Natural killer cell (primary cell): ENCODE data around the gene SULT1B1. TPM values are rescaled to one million over a fixed set of nuclear protein-coding genes. Genes with fewer than 3 reads are reported as not detected.

ENCODE experiments used
- ATAC-seq, 3 donors: fragments of 150-1000 bp in 2 of 3; fragments of 200-7000 bp in 1 of 3; cut with Tn5 transposase; 1 replicate in 1 of 3; 2 replicates in 2 of 3; pipeline ENCODE4 v1.10.0; 2021; ENCODE audit warnings: mild to moderate bottlenecking in 2 of 3, moderate library complexity in 2 of 3
- DNase-seq, 2 donors: peaks; one replicate each; pipeline versions ENCODE4 v3.0.0 to v3.0.0-alpha.2; 2013 to 2021; ENCODE audit warnings: mixed read lengths in 1 of 2
- H3K27ac ChIP-seq: one replicate; pipeline ENCODE4 v1.5.1; 2013; ENCODE audit warnings: mild to moderate bottlenecking, low read length
- H3K27me3 ChIP-seq: one replicate; pipeline ENCODE4 v1.6.1; 2013; ENCODE audit warnings: low read length; ENCODE audit not compliant: control insufficient read depth, insufficient read depth
- H3K36me3 ChIP-seq: one replicate; pipeline ENCODE4 v1.6.1; 2013; ENCODE audit warnings: low read length; ENCODE audit not compliant: control insufficient read depth, insufficient read depth
- H3K4me1 ChIP-seq: one replicate; pipeline ENCODE4 v1.6.1; 2013; ENCODE audit warnings: low read length; ENCODE audit not compliant: control insufficient read depth, insufficient read depth
- H3K4me3 ChIP-seq: one replicate; pipeline ENCODE4 v1.5.1; 2013; ENCODE audit warnings: low read length
- H3K9me3 ChIP-seq: one replicate; pipeline ENCODE4 v1.6.1; 2013; ENCODE audit warnings: low read length; ENCODE audit not compliant: control insufficient read depth, insufficient read depth
- H3K27ac Mint-ChIP-seq, 2 donors: one replicate each; pipeline ENCODE4 v1.8.0; 2022; ENCODE audit warnings: mild to moderate bottlenecking in 2 of 2, mixed read lengths in 2 of 2, moderate library complexity in 1 of 2
- H3K27me3 Mint-ChIP-seq, 2 donors: one replicate each; pipeline ENCODE4 v1.8.0; 2022; ENCODE audit warnings: low read depth in 2 of 2, mixed read lengths in 2 of 2
- H3K36me3 Mint-ChIP-seq: one replicate; pipeline ENCODE4 v1.8.0; 2022; ENCODE audit warnings: mixed read lengths
- H3K4me1 Mint-ChIP-seq, 2 donors: one replicate each; pipeline ENCODE4 v1.8.0; 2022; ENCODE audit warnings: mixed read lengths in 2 of 2
- H3K4me3 Mint-ChIP-seq: one replicate; pipeline ENCODE4 v1.8.0; 2022; ENCODE audit warnings: mild to moderate bottlenecking, moderate library complexity, mixed read lengths
- H3K9me3 Mint-ChIP-seq, 2 donors: one replicate each; pipeline ENCODE4 v1.8.0; 2022; ENCODE audit warnings: mixed read lengths in 2 of 2
- CTCF ChIP-seq: fragments of 200-600 bp; IDR thresholded peaks from one replicate; pipeline ENCODE4 v1.8.0; 2022; ENCODE audit warnings: antibody characterized with exemption
- WGBS: methylation state at CpG from one replicate; pipeline ENCODE4 v1.1.7; 2013; ENCODE audit warnings: missing lambda C conversion rate; ENCODE audit not compliant: insufficient coverage; 5-methylcytosine and 5-hydroxymethylcytosine counted together
- intact Hi-C: fragments of 100-400 bp; cut with micrococcal nuclease; formaldehyde crosslinking; loops from one replicate; pipeline ENCODE4 v1.14.2; 2022
- total RNA-seq, 4 donors: library from RNA; stranded (reverse); fragments of 120-200 nt in 1 of 4; gene quantifications; one replicate each; pipeline versions ENCODE4 v1.2.3 to v1.2.4, GENCODE V29; 2013 to 2022

Gene SULT1B1
- total RNA-seq, 3 donors from 2014 or later (not counting 1 experiment from before 2014, with no cell fraction given): 11.9 to 24.6 (median 24.5) TPM

GRCh38 chr4:69718396-69719271, 41.8 kb downstream of the SULT1B1 start:
- Histone ChIP-seq H3K4me1 (no peaks in the 10 kb centered on the region), H3K27ac (no peak overlapping the region), H3K4me3 (no peak overlapping the region), H3K36me3 (no peaks in the 10 kb centered on the region), H3K9me3 (no peaks in the 10 kb centered on the region), H3K27me3 (no peaks in the 10 kb centered on the region)
- H3K4me3 Mint-ChIP-seq: no peak overlapping the region
- 60% methylated on average over 1 of the region's 4 CpGs for WGBS
- intact Hi-C loops: no loop called here
- H3K36me3 Mint-ChIP-seq: peaks cover 7% of the 10 kb centered on the region
- TF ChIP-seq CTCF: no peak
- no peaks in the 10 kb centered on the region for H3K27me3 Mint-ChIP-seq
- ATAC-seq: no peak
- H3K4me1 Mint-ChIP-seq: peaks cover 0 to 7% of the 10 kb centered on the region in 2 donors
- no peak overlapping the region for H3K27ac Mint-ChIP-seq
- no peaks in the 10 kb centered on the region for H3K9me3 Mint-ChIP-seq
- no peak for DNase-seq

GRCh38 chr4:69717778-69718177, 42.6 kb downstream of the SULT1B1 start:
- Mint-ChIP-seq H3K36me3 (peaks cover 3% of the 10 kb centered on the region), H3K4me1 (peaks cover 0 to 2% of the 10 kb centered on the region in 2 donors), H3K4me3 (no peak overlapping the region)

GRCh38 chr4:69716654-69717053, 43.8 kb downstream of the SULT1B1 start:
- Mint-ChIP-seq H3K9me3 (no peaks in the 10 kb centered on the region), H3K27me3 (no peaks in the 10 kb centered on the region), H3K36me3 (no peaks in the 10 kb centered on the region), H3K4me3 (no peak overlapping the region), H3K27ac (no peak overlapping the region), H3K4me1 (no peaks in the 10 kb centered on the region)
- H3K27ac ChIP-seq: no peak overlapping the region
- intact Hi-C loops: no loop called here
- no peak overlapping the region for H3K4me3 ChIP-seq
- H3K36me3 ChIP-seq: no peaks in the 10 kb centered on the region
- H3K9me3 ChIP-seq: no peaks in the 10 kb centered on the region
- no CpG with 5 or more reads among the region's 2 CpGs for WGBS
- DNase-seq (no peak), ATAC-seq (no peak)
- no peaks in the 10 kb centered on the region for H3K4me1 ChIP-seq
- no peak for TF ChIP-seq CTCF
- H3K27me3 ChIP-seq: no peaks in the 10 kb centered on the region

More at GRCh38 chr4:69717778-69718177, 42.6 kb downstream of the SULT1B1 start:
- DNase-seq (no peak), ATAC-seq (no peak)
- Histone ChIP-seq H3K9me3 (no peaks in the 10 kb centered on the region), H3K4me3 (no peak overlapping the region), H3K36me3 (no peaks in the 10 kb centered on the region), H3K27ac (no peak overlapping the region), H3K27me3 (no peaks in the 10 kb centered on the region), H3K4me1 (no peaks in the 10 kb centered on the region)
- Mint-ChIP-seq H3K9me3 (no peaks in the 10 kb centered on the region), H3K27ac (no peak overlapping the region), H3K27me3 (no peaks in the 10 kb centered on the region)
- intact Hi-C loops: no loop called here
- TF ChIP-seq CTCF: no peak
